H7 (cell line): Measurements from ENCODE around the gene PASK. TPM values are rescaled to one million over a fixed set of nuclear protein-coding genes. Genes with fewer than 3 reads are reported as not detected.

Experiments
- DNase-seq: peaks from one replicate; pipeline ENCODE4 v3.0.0; 2012
- H3K27me3 ChIP-seq: 2 replicates; pipeline ENCODE4 v1.6.0; 2011; ENCODE audit warnings: mild to moderate bottlenecking, low read length; ENCODE audit not compliant: control insufficient read depth, insufficient read depth
- H3K36me3 ChIP-seq: replicated peaks from 2 replicates; pipeline ENCODE4 v1.5.1; 2011; ENCODE audit warnings: low read length; ENCODE audit not compliant: control insufficient read depth, insufficient read depth
- H3K4me3 ChIP-seq: 2 replicates; pipeline ENCODE4 v1.5.1; 2011; ENCODE audit warnings: low read depth, mild to moderate bottlenecking, control low read depth, low read length, moderate library complexity; ENCODE audit not compliant: insufficient read depth
- total RNA-seq: library from RNA; depleted of rRNA; stranded (reverse); fragments of >200 nt; shearing (Covaris generic); gene quantifications from 2 replicates; pipeline ENCODE4 v1.2.3, GENCODE V29; 2014

PASK gene
- total RNA-seq, 1 experiment from 2014 or later, result 20.6 TPM

DNA sequence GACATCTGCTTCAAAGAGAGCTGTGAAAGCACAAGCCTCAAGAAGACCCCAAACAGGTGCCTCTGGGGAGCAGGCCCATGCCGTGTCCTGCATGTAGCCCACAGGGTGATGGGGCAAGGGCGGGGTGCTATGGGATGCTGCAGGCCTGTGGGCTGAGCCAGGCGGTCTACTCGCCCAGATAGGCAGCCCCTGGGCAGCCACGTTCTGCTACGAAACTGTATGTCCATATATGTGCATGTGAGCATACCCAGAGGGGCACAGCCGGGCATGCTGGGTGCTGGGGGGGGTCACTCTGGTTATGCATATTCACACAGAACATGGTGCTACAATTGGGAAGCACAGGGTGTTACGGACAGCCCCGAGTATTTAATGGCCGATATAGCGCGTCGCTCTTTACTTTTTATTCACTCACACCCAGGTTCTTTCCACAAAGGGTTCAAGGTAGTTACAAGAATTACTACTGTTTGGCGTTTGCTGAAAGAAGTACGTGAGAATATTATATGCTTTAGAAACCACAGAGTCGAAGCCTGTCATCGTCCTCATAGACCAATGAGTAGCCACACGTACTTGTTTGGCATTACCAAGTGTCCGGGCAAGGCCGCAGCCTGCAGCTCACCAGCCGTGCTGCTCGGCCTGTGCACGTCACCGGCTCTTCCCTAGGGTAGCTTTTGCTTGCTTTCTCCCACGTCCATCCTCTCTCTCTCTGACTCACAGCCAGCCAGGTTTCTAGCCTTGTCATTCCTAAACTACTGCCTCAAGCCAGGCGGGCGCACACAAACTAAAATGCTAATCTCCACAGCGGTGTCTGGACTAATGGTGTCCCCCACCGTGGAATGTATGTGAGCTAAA, 61.6 kb downstream of the PASK start:
- Histone ChIP-seq H3K36me3 (peaks cover 10% of the 10 kb centered on the region), H3K4me3 (no peak overlapping the region), H3K27me3 (no peaks in the 10 kb centered on the region)
- DNase-seq, result no peak

DNA sequence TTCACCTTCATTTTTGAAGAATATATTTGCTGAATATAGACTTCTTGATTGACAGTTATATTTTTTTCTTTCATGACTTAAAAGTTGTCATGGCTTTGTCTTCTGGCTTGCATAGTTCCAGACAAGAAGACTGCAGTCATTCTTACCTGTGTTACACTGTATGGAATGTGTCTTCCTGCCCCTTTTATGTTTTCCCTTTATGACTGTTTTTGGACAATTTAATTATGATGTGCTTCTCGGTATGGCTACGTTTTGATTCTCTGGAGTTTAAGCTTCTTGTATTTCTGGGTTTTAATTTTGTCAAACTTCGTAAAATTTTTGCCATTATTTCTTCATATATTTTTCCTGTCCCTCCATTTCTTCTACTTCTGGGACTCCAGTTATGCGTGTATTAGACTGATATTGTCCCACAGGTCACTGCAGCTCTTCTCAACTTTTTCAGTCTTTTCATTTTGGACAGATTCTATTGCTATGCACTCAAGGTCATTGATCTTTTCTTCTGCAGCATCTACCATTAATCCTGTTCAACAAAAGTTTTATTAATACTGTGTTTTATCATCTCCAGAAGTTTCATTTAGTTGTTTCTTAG, 64.3 kb downstream of the PASK start:
- peaks cover 7% of the 10 kb centered on the region for H3K36me3 ChIP-seq
- H3K27me3 ChIP-seq, result no peaks in the 10 kb centered on the region
- no peak overlapping the region for H3K4me3 ChIP-seq
- DNase-seq, result no peak

DNA sequence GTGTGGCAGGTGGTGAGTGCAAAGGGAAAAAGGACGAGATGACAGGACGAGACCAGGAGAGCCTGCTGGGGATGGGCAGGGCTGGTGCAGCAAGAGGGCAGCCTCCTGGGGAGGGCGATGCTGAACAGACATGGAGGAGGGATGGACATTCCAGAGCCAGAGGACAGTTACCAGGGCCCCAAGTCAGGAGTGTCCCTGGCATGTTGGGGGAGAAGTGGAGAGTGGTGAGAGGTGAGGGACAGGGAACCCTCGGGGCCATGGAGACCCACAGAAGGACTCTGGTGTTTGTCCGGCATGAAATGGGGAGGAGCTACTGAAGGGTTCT, 66.2 kb downstream of the PASK start:
- DNase-seq, result peak; percentile 32

DNA sequence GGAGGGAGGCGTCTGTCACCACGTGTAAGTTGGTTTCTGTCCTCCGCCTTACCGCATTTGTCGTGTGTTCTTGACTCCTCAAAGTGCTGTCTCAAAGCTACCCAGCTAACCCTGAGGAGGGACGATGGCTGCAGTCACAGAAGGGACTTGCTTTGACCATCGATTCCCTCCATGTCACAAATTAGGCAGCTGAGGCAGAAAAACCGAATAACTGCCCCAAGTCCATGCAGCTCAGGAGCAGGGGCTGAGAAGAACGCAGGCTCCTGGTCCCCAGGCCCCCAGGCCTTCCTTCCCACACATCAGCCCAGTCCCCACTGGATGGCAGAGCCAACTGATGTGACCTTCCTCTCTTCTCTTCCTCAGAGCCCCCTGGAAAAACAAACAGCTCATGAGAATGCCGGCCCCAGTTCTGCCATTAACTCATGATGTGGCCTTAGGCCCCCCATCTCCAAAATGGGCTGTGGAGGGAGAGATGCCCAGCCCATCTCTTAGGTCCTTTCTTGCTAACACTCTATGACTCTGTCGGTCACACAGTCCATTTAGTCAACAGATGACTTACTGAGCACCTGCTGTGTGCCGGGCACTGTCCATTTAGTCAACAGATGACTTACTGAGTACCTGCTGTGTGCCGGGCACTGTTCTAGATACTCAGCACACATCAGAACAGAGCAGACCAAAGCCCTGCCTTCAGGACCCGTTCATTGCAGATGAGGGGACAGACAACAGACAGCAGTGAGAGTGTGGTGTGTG, 66.8 kb downstream of the PASK start:
- Histone ChIP-seq H3K27me3 (no peaks in the 10 kb centered on the region), H3K4me3 (no peak overlapping the region), H3K36me3 (no peaks in the 10 kb centered on the region)
- DNase-seq, result peak; percentile 27

More for the DNA sequence above, 66.2 kb downstream of the PASK start:
- H3K36me3 ChIP-seq, result no peaks in the 10 kb centered on the region
- no peaks in the 10 kb centered on the region for H3K27me3 ChIP-seq
- no peak overlapping the region for H3K4me3 ChIP-seq

DNA sequence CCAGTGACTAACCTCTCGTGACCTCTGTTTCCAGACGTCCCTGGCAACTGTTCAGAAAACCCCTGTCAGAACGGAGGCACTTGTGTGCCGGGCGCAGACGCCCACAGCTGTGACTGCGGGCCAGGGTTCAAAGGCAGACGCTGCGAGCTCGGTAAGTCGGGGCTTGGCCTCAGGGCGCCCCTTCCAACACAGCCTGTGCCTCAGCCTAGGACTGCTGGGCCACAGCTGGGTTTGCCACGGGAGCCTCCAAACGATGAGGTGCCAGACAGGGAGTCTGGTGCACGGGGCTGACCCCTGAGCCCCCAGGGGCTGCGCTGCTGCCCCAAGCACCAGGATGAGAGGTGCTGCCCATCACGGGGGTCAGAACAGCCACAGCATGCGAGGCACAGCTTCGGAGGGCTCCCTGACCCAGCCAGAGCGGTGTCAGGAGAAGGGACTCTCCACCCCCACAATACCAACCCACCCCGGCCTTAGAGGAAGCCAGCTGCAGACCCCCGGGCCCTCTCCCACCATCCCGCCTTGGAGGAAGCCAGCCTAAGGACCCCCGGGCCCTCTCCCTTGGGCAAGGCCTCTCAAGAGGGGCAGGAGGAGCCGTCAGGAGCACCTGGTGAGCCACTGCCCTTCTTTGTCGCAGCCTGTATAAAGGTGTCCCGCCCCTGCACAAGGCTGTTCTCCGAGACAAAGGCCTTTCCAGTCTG, 67.5 kb downstream of the PASK start:
- Histone ChIP-seq H3K4me3 (no peak overlapping the region), H3K36me3 (no peaks in the 10 kb centered on the region), H3K27me3 (no peaks in the 10 kb centered on the region)
- peak; percentile 59 for DNase-seq

DNA sequence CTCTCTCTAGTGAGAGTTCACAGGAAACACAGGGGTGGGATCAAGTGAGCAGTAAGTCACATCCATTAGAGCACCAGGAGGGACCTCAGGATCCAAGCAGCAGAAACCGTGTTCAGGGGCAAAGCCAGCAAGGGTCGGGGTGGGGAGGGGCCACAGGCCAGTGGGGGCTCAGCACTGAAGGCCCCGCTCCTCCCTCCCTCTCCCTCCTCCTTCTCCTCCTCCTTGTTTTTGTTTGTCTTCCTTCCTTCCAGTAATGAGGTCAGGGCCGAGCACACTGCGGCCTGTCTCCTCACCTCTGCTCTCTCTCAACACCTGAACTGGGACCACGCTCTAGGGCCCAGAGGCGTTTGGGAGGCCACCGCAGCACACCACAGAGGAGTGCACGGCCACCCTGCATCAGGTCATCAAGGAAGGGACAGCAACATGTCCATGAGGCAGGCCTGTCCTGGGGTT, 68.1 kb downstream of the PASK start:
- H3K27me3 ChIP-seq, result no peaks in the 10 kb centered on the region
- no peaks in the 10 kb centered on the region for H3K36me3 ChIP-seq
- peak; percentile 59 for DNase-seq
- H3K4me3 ChIP-seq, result no peak overlapping the region

DNA sequence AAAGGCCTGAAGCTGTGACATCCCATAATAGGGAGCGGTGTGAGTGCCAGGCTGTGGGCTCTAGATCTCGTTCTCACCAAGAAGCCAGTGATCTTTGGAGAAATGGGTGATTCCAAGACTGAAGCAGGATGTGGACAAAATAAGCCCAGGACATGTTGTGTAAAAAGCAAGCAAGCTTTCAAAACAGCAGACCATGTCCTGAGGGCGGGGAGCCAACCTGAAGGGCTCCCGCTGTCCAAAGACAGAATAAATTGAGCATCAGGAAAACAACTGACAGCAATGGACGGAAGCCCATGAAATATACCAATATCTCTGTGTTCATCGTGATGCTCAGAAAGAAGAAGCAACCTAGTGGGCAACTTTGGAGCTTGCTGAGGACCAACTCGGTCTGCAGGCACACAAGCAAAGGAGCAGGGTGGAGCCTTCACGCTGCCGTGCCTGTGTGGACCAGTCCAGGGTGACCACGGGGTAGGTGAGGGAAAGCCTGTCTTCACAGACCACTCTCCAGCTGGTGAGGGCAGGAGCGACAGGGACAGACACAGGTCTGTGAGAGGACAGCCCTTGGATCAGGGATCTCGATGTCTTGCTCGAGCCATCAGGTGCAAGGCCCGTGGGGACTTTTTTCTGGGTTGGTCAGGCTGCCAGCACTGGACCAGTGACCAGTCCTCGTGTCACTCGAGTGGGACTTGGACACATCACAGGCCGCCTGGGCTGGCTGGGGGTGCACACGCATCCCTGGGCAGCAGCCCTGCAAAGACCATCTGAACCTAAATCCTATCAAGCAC, 68.7 kb downstream of the PASK start:
- no peaks in the 10 kb centered on the region for H3K27me3 ChIP-seq
- no peak overlapping the region for H3K4me3 ChIP-seq
- H3K36me3 ChIP-seq, result no peaks in the 10 kb centered on the region
- no peak for DNase-seq

DNA sequence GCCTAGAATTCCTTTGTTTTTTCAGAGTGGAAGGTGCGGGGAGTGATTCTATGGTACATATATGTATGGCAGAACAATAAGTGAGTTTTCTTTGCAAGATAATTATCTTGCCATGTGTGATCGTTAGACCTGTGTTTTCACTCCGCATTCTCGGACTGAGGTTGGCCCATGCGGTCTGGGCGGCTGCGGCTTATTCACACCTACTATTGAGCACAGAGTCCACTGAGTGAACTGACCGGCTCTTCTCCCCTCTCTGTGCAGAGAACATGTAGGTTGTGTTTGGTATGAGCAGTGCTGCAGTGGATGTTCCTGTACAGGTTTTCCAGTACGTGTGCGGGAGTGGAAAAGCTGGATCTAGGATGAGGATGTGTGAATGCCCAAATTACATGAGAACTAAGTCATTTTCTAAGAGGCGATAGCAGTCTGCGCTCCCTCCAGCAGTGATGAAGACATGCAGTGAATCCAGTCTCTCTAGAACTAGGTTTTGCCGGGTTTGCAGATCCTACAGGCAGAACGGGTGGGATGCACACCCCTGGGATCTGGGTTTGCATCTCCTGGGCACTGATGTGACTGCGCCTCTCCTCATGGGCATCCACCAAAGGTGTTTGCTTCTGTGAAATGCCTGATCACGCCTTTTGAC, 74.3 kb downstream of the PASK start:
- no peak overlapping the region for H3K4me3 ChIP-seq
- no peaks in the 10 kb centered on the region for H3K36me3 ChIP-seq
- no peak for DNase-seq
- no peaks in the 10 kb centered on the region for H3K27me3 ChIP-seq

DNA sequence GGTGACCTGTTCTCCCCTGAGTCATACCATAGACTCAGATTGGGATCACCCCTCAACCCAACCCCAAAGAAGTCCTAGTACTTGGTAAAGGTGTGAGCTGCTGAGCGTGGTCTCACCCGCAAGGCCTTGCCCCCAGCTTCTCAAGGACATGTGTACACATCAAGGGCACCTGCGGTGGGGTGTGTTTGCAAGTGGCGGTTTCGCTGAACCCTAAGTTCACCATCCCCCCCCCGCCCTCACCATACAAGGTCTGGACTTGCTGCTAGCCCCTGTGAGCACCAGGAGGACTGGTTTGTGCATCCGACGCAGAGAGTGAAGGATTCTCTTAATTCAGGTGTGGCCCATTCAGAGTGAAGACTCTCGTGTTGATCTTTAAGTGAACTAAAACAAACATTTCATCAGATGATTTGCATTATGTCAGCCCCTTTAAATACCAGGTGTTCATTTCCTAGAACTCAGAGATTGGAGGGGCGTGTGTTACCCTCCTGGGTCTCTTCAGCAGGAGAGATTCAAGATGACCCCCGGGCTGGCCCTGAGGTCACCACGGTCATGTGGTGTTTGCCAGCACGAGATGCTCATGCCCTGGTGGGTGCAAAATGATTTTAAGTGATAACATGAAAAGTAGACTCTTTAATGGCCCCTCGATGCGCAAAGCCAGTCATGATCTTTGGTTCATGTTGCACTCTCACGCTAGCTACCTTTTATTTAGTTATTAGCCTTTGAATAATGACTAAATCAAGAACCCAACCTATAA, 75.0 kb downstream of the PASK start:
- Histone ChIP-seq H3K4me3 (no peak overlapping the region), H3K36me3 (no peaks in the 10 kb centered on the region), H3K27me3 (no peaks in the 10 kb centered on the region)
- no peak for DNase-seq

DNA sequence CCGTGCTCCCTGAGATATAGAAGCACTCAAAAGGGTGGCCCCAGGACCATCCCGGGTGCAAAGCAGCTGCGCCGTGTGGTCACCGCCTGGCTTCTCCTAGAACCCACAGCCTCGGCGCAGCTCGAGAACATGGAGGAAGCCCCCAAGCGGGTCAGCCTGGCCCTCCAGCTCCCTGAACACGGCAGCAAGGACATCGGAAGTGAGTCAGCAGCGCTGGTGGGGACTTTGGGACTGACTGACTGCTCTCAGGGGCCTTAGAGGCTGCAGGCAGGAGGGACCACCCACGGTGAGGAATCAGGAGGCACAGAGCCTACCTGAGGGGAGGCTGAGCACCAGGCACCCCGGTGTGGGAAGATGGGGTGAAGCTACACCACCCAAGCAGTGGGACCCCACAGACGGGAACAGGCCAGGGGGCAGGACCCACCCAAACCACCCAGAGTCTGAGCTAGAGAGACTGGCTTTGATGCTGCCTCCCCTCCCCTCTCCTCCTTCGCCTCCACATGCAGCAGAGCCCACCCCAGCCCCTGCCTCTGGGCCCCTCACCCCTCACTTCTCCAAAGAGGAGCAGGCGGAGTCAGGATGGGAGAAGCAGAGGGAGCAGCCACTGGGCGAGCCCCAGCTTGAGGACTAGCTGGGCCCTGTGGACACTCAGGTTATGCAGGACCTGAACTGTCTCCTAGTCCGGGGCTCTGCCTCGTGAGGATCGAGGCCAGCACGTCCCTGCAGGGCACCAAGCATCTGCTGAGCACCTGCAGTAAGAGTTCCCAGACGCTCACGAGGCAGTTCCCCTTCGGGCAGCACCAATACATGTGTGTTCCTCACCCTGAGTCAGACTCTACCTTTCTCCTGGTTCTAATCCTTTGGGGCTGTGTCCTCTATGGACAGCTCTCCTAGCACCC, 75.9 kb downstream of the PASK start:
- Histone ChIP-seq H3K27me3 (no peaks in the 10 kb centered on the region), H3K36me3 (no peaks in the 10 kb centered on the region), H3K4me3 (no peak overlapping the region)
- peak; percentile 51 for DNase-seq

DNA sequence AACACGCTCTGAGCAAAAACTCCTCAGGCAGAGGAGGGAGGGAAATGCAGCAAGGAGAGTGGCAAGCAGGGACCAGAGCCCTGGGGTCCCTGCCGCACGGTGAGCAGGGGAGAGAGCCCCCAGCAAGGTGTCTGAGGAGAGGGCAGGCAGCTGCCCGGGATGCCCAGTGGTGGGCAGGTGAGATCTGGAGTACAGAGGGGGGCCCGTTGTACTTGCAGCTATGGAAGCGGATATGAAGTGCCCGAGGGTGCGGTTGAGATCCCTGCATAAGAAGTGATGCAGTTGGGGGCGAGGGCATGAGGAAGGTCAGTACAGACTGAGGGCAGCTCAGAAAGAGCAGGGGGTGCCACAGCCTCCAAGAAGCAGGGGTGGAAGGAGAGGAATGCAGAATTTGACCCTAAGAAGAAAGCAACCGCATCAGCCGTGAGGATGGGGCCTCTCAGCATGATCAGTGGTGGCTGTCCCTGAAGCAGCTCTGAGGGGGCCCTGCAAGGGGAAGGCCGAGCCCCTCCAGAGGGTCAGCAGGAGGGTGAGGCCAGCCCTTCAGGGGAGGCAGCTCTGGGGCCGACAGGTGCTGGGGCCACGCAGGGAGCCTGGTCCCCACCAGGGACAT, 76.6 kb downstream of the PASK start:
- no peak overlapping the region for H3K4me3 ChIP-seq
- peak; percentile 56 for DNase-seq
- no peaks in the 10 kb centered on the region for H3K36me3 ChIP-seq
- H3K27me3 ChIP-seq, result no peaks in the 10 kb centered on the region

DNA sequence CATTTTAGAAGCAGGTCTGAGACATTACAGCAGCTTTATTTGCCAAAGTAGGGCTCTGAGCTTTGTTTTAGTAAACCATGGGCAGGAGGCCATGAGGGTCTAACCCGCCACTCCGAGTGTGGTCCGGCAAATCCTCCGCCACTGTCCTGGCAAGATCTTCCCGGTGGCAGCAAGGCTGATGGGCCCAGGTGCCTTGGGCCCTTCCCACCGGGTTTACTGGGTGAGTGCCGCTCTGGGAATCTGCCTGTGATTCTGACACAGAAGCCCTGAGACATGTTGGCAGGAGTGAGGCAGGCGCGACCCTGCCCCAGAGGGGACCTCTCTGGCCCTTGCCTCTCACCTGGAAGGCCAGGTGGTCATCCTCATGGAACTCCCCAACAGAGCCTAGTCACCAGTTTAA, 77.1 kb downstream of the PASK start:
- no peak overlapping the region for H3K4me3 ChIP-seq
- peak; percentile 36 for DNase-seq
- H3K27me3 ChIP-seq, result no peaks in the 10 kb centered on the region
- H3K36me3 ChIP-seq, result no peaks in the 10 kb centered on the region
